Umbilical cord (tissue), 2 donors: ENCODE data around the gene PNPLA6. TPM values are rescaled to one million over a fixed set of nuclear protein-coding genes. Genes with fewer than 3 reads are reported as not detected.
"Not testable (repeated sequence)": the region's sequence is repeated elsewhere in the genome, so short reads cannot be mapped to it uniquely, and the experiment has no call there.

Experiments used
- DNase-seq: peaks from one replicate; pipeline ENCODE4 v3.0.0-alpha.2; 2015; ENCODE audit warnings: low spot score
- total RNA-seq: library from RNA; depleted of rRNA; stranded (reverse); fragments of >200 nt; gene quantifications from one replicate; pipeline ENCODE4 v1.2.3, GENCODE V29; 2014; ENCODE audit warnings: low replicate concordance; ENCODE audit not compliant: insufficient read depth

The PNPLA6 gene
- total RNA-seq, 1 donor from 2014 or later, result 35.6 TPM

- DNase-seq, result no peak
Observed at GRCh38 chr19:7529610-7530490, 5.7 kb upstream of the PNPLA6 start.

DNA sequence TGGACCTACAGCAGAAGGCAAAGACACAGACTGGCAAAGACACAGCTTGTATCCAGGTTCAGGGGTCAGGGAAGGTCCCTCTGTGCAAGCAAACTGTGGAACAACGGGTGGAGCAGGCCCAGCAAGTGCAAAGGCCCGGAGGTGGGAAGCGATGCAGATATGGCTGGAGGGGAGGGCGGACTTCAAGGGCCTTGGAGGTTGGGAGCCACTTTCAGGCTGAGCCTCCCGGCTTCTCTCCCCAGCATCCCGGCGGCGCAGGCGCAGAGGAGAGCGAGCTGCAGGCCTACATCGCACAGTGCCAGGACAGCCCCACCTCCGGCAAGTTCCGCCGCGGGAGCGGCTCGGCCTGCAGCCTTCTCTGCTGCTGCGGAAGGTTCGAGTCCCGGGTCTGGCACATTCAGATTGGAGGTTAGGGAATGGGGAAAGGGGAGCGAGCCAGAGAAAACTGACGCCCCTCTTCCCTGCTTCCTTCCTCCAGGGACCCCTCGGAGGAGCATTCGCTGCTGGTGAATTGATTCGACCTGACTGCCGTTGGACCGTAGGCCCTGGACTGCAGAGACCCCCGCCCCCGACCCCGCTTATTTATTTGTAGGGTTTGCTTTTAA is 2.1 kb upstream of the PNPLA6 start:
- peak; percentile 72 for DNase-seq

DNA sequence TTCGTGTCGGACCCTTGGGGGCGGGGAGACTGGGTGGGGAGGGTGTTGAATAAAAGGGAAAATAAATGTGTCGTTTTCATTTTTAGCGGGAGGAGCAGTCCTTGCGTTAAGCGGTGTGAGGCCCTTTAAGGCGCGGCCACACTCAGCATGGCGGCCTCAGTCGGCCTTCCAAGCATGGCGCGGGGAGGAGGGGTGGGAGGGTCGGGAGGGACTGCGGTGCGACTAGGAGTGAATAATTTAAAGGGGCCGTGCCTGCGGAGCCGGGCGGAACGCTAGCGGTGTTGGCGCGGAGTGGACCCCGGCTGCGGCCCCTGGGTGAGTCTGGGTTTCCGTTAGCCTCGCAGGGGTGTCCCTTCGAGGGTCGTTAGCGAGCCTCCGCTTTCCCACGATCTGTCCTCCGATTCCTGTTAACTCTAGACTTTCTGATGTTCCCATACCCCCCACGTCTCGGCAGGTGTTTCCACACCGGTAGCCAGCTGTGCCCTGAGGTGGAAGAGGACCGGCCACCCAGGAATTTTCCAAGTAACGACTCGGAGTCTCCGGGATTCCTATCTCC is 1.5 kb upstream of the PNPLA6 start:
- DNase-seq, result peak; percentile 95

- DNase-seq, result peak; percentile 94
Observed at GRCh38 chr19:7534531-7535046, 928 bp upstream of the PNPLA6 start.

- no peak for DNase-seq
Observed at GRCh38 chr19:7535998-7536695, 630 bp downstream of the PNPLA6 start.

DNA sequence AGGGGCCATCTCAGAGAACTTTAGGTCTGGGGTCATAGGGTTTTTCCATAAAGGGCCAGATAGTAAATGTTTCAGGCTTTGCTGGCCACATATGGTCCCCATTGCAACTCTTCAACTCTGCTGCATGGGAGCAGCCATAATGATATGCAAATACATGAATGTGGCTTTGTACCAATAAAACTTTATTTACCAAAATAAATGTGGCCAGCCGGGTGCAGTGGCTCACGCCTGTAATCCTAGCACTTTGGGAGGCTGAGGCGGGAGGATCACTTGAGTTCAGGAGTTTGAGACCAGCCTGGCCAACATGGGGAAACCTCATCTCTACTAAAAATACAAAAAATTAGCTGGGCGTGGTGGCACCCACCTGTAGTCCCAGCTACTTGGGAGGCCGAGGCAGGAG is 3.5 kb downstream of the PNPLA6 start:
- not testable (repeated sequence) for DNase-seq

GRCh38 chr19:7539827-7540425 is 4.4 kb downstream of the PNPLA6 start:
- no peak for DNase-seq

GRCh38 chr19:7540761-7541474 is 5.4 kb downstream of the PNPLA6 start:
- no peak for DNase-seq

- no peak for DNase-seq
Observed at GRCh38 chr19:7541475-7541824, 5.9 kb downstream of the PNPLA6 start.

- DNase-seq, result no peak
Observed at GRCh38 chr19:7541828-7542443, 6.4 kb downstream of the PNPLA6 start.

- no peak for DNase-seq
Observed at GRCh38 chr19:7542556-7543348, 7.2 kb downstream of the PNPLA6 start.

DNA sequence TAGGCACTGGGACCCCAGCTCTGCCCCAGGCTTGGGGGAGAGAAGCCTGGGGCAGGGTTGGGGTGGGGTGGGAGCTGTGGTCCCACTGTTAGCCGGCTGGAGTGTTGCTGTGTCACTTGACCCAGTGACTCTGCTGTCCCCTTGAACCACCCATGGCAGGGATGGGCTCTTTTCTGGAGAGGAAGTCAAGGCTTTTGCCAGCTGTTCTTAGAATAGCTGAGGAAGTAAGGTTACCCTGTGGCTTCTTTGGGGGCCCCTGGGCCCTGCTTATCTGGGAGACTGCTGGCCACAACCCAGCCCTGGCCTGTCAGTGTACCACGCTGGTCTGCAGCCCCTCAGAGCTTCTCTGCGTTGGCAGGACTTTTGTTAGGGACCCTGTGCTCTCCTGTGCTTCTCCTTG is 9.1 kb downstream of the PNPLA6 start:
- peak; percentile 25 for DNase-seq

DNA sequence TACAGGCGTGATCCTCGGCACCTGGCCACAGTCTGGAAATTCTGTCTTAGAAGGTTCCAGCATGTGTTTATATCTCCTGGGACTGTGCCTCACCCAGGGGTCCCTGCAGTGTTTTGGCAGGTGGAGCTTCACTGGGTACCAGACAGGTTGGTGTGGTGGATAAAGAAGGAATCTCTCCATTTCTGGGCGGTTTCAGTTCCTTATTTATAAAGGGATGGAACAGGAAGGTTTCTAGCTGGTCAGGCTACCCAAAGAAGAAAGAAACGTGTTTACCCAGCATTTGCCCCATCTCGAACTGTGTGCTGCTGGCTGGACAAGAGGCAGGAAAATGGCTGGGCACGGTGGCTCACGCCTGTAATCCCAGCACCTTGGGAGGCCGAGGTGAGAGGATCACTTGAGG is 9.8 kb downstream of the PNPLA6 start:
- DNase-seq, result no peak

DNA sequence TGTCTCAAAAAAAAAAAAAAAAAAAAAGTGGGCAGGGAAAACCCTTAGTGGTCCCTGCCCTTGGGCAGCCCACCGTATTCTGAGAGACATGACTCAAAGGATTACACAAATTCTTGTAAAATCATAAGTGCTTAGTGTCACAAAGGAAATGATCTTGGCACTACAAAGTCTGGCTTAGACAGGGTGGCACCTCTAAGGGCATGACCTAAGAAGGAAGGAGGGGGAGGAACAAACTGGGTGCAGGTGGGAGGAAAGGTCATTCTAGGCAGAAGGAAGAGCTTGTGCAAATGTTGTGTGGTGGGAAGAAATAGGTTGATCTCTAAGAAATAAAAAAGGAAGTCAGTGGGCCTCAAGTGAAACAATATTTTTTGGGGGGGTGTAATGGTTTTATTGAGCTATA is 10.4 kb downstream of the PNPLA6 start:
- no peak for DNase-seq

DNA sequence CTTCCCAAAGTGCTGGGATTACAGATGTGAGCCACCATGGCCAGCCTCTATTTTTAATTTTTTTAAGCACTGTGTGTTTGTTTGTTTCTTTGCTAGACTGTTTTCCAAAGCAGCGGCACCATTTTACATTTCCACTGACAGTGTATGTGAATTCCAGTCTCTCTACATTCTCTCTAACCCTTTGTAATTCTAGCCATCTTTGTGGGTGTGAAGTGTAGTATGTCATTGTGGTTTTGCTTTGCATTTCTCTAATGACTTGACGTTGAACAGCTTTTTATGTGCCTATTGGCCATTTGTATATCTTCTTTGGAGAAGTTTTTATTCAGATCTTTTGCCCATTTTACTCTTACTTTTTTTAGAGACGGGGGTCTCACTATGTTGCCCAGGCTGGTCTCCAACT is 11.6 kb downstream of the PNPLA6 start:
- DNase-seq, result no peak

- DNase-seq, result no peak
Observed at GRCh38 chr19:7549429-7550148, 14.1 kb downstream of the PNPLA6 start.

GRCh38 chr19:7550169-7550770 is 14.8 kb downstream of the PNPLA6 start:
- DNase-seq, result no peak

DNA sequence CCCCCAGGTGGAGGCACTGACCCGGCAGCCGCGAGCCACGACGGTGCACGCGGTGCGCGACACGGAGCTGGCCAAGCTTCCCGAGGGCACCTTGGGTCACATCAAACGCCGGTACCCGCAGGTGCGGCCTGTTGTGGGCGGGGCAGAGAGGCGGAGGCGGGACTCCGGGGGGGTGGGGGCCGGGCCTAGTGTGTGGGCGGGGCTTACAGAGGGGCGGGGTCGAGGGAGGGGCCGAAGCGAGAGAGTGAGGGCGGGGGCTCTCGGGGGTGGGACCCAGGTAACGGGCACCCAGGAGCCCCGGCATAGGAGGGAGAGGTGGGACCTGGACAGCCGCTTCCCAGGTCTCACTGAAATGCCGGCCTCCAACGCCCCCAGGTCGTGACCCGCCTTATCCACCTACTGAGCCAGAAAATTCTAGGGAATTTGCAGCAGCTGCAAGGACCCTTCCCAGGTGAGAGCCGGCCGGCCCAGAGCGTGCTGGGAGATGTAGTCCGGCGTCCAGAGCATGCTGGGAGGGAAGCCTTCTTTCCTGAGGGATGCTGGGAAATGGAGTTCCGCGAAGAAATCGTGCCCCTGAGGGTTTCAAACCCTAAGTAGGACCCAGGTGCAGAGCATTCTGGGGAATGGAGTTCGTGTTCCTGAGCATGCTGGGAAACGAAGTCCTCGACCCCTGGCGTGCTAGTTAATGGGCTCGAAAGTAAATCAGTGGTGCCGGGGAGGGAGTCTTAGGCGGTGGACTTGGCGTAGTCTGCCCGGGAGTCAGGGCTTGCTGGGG is 15.7 kb downstream of the PNPLA6 start:
- peak; percentile 87 for DNase-seq
